ENCODE data around the gene GMDS.

GRCh38 chr6:1893470-1894130, 351.8 kb downstream of the GMDS start:
- TF ChIP-seq, protein P1, sequence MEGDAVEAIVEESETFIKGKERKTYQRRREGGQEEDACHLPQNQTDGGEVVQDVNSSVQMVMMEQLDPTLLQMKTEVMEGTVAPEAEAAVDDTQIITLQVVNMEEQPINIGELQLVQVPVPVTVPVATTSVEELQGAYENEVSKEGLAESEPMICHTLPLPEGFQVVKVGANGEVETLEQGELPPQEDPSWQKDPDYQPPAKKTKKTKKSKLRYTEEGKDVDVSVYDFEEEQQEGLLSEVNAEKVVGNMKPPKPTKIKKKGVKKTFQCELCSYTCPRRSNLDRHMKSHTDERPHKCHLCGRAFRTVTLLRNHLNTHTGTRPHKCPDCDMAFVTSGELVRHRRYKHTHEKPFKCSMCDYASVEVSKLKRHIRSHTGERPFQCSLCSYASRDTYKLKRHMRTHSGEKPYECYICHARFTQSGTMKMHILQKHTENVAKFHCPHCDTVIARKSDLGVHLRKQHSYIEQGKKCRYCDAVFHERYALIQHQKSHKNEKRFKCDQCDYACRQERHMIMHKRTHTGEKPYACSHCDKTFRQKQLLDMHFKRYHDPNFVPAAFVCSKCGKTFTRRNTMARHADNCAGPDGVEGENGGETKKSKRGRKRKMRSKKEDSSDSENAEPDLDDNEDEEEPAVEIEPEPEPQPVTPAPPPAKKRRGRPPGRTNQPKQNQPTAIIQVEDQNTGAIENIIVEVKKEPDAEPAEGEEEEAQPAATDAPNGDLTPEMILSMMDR (conservative IDR thresholded peaks at IDR 0.05 in 1 of 2, IDR thresholded peaks at IDR 0.05 in 1 of 2; ENCODE audit: low read depth in 1 of 2, low read length in 2 of 2), result peak in 1 of 2 donors; percentile 34
- no peak for TF ChIP-seq EZH2 (IDR thresholded peaks at IDR 0.05; ENCODE audit: low read length, missing control alignments)

All from fibroblast of lung (primary cell).